ENCODE data around the gene EFHC2.

GRCh38 chrX:44291468-44292092 is 51.9 kb downstream of the EFHC2 start:
- TF ChIP-seq POLR2AphosphoS5 (IDR thresholded peaks at IDR 0.05), result no peak
- no peak for TF ChIP-seq TAF1 (IDR thresholded peaks at IDR 0.05; ENCODE audit: low read depth)
- no peak for TF ChIP-seq CTCF (IDR thresholded peaks at IDR 0.05; ENCODE audit: poor library complexity, severe bottlenecking)
- TF ChIP-seq EP300 (conservative IDR thresholded peaks at IDR 0.05; ENCODE audit: poor library complexity, severe bottlenecking), result no peak
- no peak for TF ChIP-seq RAD21 (conservative IDR thresholded peaks at IDR 0.05)
- TF ChIP-seq EZH2 (IDR thresholded peaks at IDR 0.05; ENCODE audit: borderline replicate concordance, insufficient read depth, low read length, poor library complexity, severe bottlenecking), result no peak
- TF ChIP-seq SMC3 (conservative IDR thresholded peaks at IDR 0.05; ENCODE audit: poor library complexity), result no peak
- TF ChIP-seq REST (IDR thresholded peaks at IDR 0.05; ENCODE audit: borderline replicate concordance), result no peak
- TF ChIP-seq MXI1 (conservative IDR thresholded peaks at IDR 0.05; ENCODE audit: poor library complexity, severe bottlenecking), result no peak
